H1 (cell line): ENCODE data around the gene CD38.
"Not testable (repeated sequence)": the region's sequence is repeated elsewhere in the genome, so short reads cannot be mapped to it uniquely, and the experiment has no call there.

Experiments used
- BCL11A ChIP-seq, 2 experiments: IDR thresholded peaks; one replicate each; pipeline ENCODE4 v1.6.1; 2011; ENCODE audit warnings: low read depth in 2 of 2, low read length in 2 of 2, mild to moderate bottlenecking in 2 of 2
- CTCF ChIP-seq, 3 experiments: IDR thresholded peaks; 1 replicate in 2 of 3; 2 replicates in 1 of 3; pipeline versions ENCODE4 v1.5.1 to v1.6.1; 2011; ENCODE audit warnings: low read length in 3 of 3, mild to moderate bottlenecking in 3 of 3, inconsistent platforms in 2 of 3, low read depth in 1 of 3, moderate library complexity in 1 of 3; ENCODE audit not compliant: insufficient read depth in 1 of 3; ENCODE audit errors: control extremely low read depth in 1 of 3
- EZH2 ChIP-seq: fragments of 200-600 bp; sonication (generic); IDR thresholded peaks from 2 replicates; pipeline ENCODE4 v1.7.1; 2012; ENCODE audit warnings: low read depth, mild to moderate bottlenecking, moderate library complexity, low read length, inconsistent platforms; ENCODE audit not compliant: severe bottlenecking
- JUND ChIP-seq: IDR thresholded peaks from 2 replicates; pipeline ENCODE4 v1.6.1; 2011; ENCODE audit warnings: mild to moderate bottlenecking, improper control_type of control experiment, low read length
- NRF1 ChIP-seq: IDR thresholded peaks from 2 replicates; pipeline ENCODE4 v1.6.1; 2011; ENCODE audit warnings: mild to moderate bottlenecking, low read depth, low read length, improper control_type of control experiment
- POLR2A ChIP-seq, 2 experiments: IDR thresholded peaks; 1 replicate in 1 of 2; 2 replicates in 1 of 2; pipeline ENCODE4 v1.6.1; 2011; ENCODE audit warnings: low read depth in 2 of 2, low read length in 2 of 2, mild to moderate bottlenecking in 2 of 2; ENCODE audit errors: control extremely low read depth in 1 of 2
- RAD21 ChIP-seq, 2 experiments: IDR thresholded peaks in 1 of 2; conservative IDR thresholded peaks in 1 of 2; 2 replicates each; pipeline ENCODE4 v1.6.1; 2011; ENCODE audit warnings: low read depth in 2 of 2, low read length in 2 of 2, improper control_type of control experiment in 1 of 2, inconsistent platforms in 1 of 2, mild to moderate bottlenecking in 1 of 2, moderate library complexity in 1 of 2
- SP4 ChIP-seq: IDR thresholded peaks from 2 replicates; pipeline ENCODE4 v1.6.1; 2012; ENCODE audit warnings: low read length, inconsistent platforms
- TAF1 ChIP-seq: IDR thresholded peaks from 2 replicates; pipeline ENCODE4 v1.6.1; 2011; ENCODE audit warnings: mild to moderate bottlenecking, low read depth, low read length
- YY1 ChIP-seq: IDR thresholded peaks from 2 replicates; pipeline ENCODE4 v1.6.1; 2011; ENCODE audit warnings: low read depth, mild to moderate bottlenecking, low read length
- TF ChIP-seq, protein P1 (sequence below): IDR thresholded peaks from 2 replicates; pipeline ENCODE4 v1.6.1; 2011; ENCODE audit warnings: low read length, improper control_type of control experiment

DNA sequence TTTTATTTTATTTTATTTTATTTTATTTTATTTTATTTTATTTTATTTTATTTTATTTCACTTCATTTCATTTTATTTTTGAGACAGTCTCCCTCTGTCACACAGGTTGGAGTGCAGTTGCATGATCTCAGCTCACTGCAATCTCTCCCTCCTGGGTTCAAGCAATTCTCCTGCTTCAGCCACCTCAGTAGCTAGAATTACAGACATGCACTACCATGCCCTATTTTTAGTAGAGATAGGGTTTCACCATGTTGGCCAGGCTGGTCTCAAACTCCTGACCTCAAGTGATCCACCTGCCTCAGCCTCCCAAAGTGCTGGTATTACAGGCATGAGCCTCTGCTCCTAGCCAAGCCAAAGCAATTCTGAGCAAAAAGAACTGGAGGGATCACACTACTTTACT lies 24.4 kb downstream of the CD38 start:
- not testable (repeated sequence) for TF ChIP-seq EZH2; NRF1; CTCF (IDR thresholded peaks at IDR 0.05; ENCODE audit: control extremely low read depth in 1 of 3, insufficient read depth in 1 of 3, low read depth in 1 of 3, low read length in 3 of 3); YY1; JUND; RAD21 (IDR thresholded peaks at IDR 0.05 in 1 of 2, conservative IDR thresholded peaks at IDR 0.05 in 1 of 2; ENCODE audit: low read depth in 2 of 2, low read length in 2 of 2); TAF1; POLR2A (IDR thresholded peaks at IDR 0.05; ENCODE audit: control extremely low read depth in 1 of 2, low read depth in 2 of 2, low read length in 2 of 2); BCL11A (IDR thresholded peaks at IDR 0.05; ENCODE audit: low read depth in 2 of 2, low read length in 2 of 2); SP4
- TF ChIP-seq, protein P1, sequence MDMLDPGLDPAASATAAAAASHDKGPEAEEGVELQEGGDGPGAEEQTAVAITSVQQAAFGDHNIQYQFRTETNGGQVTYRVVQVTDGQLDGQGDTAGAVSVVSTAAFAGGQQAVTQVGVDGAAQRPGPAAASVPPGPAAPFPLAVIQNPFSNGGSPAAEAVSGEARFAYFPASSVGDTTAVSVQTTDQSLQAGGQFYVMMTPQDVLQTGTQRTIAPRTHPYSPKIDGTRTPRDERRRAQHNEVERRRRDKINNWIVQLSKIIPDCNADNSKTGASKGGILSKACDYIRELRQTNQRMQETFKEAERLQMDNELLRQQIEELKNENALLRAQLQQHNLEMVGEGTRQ = not testable (repeated sequence)
